Measurements from ENCODE around the gene PARD3B. TPM values are rescaled to one million over a fixed set of nuclear protein-coding genes. Genes with fewer than 3 reads are reported as not detected.

PARD3B gene
- total RNA-seq, 1 experiment from 2014 or later: 2.0 TPM

DNA sequence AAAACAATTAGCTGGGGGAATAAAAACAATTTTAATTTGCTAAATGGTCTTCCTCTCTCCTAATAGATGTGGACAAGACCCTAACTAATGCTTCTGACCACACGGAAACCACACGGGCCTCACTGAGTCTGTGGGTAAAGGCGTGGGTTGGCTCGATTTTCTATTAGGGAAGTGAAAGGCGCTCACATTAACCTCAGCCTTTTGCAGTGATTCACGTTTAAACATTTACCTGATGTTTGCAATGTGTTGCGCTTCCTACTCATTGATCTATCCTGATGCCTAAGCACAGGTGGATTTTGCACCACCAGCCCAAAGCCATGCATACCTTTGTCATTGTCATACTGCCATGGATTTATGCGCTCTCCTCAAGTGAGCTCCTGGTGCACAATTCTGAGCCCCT lies 1101.4 kb downstream of the PARD3B start:
- CTCF ChIA-PET: no interaction called here
- POLR2A ChIA-PET: no interaction called here
- no TSS peak for BruUV-seq (replicated peaks)
- H3K27ac ChIP-seq (ENCODE audit: low read depth, low read length): no peak overlapping the region
- H3K9me2 ChIP-seq (ENCODE audit: insufficient read depth): no peaks in the 10 kb centered on the region
- H2AFZ ChIP-seq (ENCODE audit: low read depth, low read length, poor library complexity, severe bottlenecking): no peak overlapping the region
- TF ChIP-seq, protein P1, sequence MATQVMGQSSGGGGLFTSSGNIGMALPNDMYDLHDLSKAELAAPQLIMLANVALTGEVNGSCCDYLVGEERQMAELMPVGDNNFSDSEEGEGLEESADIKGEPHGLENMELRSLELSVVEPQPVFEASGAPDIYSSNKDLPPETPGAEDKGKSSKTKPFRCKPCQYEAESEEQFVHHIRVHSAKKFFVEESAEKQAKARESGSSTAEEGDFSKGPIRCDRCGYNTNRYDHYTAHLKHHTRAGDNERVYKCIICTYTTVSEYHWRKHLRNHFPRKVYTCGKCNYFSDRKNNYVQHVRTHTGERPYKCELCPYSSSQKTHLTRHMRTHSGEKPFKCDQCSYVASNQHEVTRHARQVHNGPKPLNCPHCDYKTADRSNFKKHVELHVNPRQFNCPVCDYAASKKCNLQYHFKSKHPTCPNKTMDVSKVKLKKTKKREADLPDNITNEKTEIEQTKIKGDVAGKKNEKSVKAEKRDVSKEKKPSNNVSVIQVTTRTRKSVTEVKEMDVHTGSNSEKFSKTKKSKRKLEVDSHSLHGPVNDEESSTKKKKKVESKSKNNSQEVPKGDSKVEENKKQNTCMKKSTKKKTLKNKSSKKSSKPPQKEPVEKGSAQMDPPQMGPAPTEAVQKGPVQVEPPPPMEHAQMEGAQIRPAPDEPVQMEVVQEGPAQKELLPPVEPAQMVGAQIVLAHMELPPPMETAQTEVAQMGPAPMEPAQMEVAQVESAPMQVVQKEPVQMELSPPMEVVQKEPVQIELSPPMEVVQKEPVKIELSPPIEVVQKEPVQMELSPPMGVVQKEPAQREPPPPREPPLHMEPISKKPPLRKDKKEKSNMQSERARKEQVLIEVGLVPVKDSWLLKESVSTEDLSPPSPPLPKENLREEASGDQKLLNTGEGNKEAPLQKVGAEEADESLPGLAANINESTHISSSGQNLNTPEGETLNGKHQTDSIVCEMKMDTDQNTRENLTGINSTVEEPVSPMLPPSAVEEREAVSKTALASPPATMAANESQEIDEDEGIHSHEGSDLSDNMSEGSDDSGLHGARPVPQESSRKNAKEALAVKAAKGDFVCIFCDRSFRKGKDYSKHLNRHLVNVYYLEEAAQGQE (IDR thresholded peaks at IDR 0.05; ENCODE audit: low read depth): no peak
- TF ChIP-seq EZH2phosphoT487 (IDR thresholded peaks at IDR 0.05; ENCODE audit: borderline replicate concordance): no peak
- no peak for TF ChIP-seq MAX (IDR thresholded peaks at IDR 0.05)
- TF ChIP-seq CTCF (IDR thresholded peaks at IDR 0.05 in 2 of 3, conservative IDR thresholded peaks at IDR 0.05 in 1 of 3; ENCODE audit: borderline replicate concordance in 1 of 3, insufficient read depth in 1 of 3, low read depth in 2 of 3, low read length in 2 of 3): no peak
- H3K36me3 ChIP-seq (ENCODE audit: control insufficient read depth in 1 of 2, insufficient read depth in 2 of 2, low read length in 2 of 2): no peaks in the 10 kb centered on the region
- no peaks in the 10 kb centered on the region for H3K79me2 ChIP-seq (ENCODE audit: insufficient read depth, low read length)
- no peaks in the 10 kb centered on the region for H4K20me1 ChIP-seq (ENCODE audit: insufficient read depth)
- no peaks in the 10 kb centered on the region; the same call in 1 of the 2 replicates for H3K27me3 ChIP-seq (ENCODE audit: insufficient read depth, low read length)
- H3K4me3 ChIP-seq (replicated peaks in 1 of 2; ENCODE audit: low read depth in 1 of 2, low read length in 2 of 2): no peak overlapping the region
- intact Hi-C loops (cut with micrococcal nuclease): no loop called here
- no peak for DNase-seq (ENCODE audit: low read depth, low spot score)
- RAD21 ChIA-PET (ENCODE audit: low non-redundant PET in 1 of 2, low total read pairs in 2 of 2, uncharacterized antibody in 2 of 2, unreplicated experiment in 2 of 2): no interaction called here
- no peak for ATAC-seq
- no peaks in the 10 kb centered on the region; a peak in 1 of 4 replicates for H3K4me1 ChIP-seq (ENCODE audit: control insufficient read depth in 1 of 2, insufficient read depth in 2 of 2, low read length in 2 of 2)
- H3K9ac ChIP-seq (ENCODE audit: low read length): no peak overlapping the region
- no peaks in the 10 kb centered on the region for H3K9me3 ChIP-seq (ENCODE audit: control insufficient read depth in 1 of 2, insufficient read depth in 1 of 2, low read depth in 1 of 2, low read length in 2 of 2)
- H3K4me2 ChIP-seq (ENCODE audit: low read length): no peak overlapping the region
